A549 (cell line): ENCODE measurements around the gene KCNK3.

Source experiments
- CTCF ChIP-seq: fragments of >200 bp; sonication (Bioruptor Twin); formaldehyde crosslinking; IDR thresholded peaks from 3 replicates; pipeline ENCODE4 v1.5.1; 2016
- EHF ChIP-seq: fragments of 250-450 bp; sonication (Bioruptor Pico); IDR thresholded peaks from 2 replicates; pipeline ENCODE4 v1.5.0; 2020; ENCODE audit warnings: mild to moderate bottlenecking
- EP300 ChIP-seq, 2 experiments: fragments of >200 bp; sonication (Bioruptor Twin); formaldehyde crosslinking; IDR thresholded peaks; 2 replicates in 1 of 2; 3 replicates in 1 of 2; pipeline ENCODE4 v1.6.1; 2016 to 2017
- FOXS1 ChIP-seq: fragments of 250-450 bp; sonication (Bioruptor Pico); IDR thresholded peaks from 2 replicates; pipeline ENCODE4 v1.5.0; 2020; ENCODE audit warnings: mild to moderate bottlenecking, moderate library complexity
- MYC ChIP-seq: IDR thresholded peaks from 2 replicates; pipeline ENCODE4 v1.6.1; 2012; ENCODE audit warnings: mild to moderate bottlenecking, inconsistent platforms, low read length, improper control_type of control experiment, borderline replicate concordance
- PHF8 ChIP-seq: fragments of 200-600 bp; sonication (generic); IDR thresholded peaks from 2 replicates; pipeline ENCODE4 v1.6.1; 2016; ENCODE audit warnings: low read depth, mild to moderate bottlenecking, antibody characterized with exemption, moderate library complexity, borderline replicate concordance
- POLR2A ChIP-seq: IDR thresholded peaks from 2 replicates; pipeline ENCODE4 v1.6.1; 2012; ENCODE audit warnings: mild to moderate bottlenecking, low read length
- RAD21 ChIP-seq, 2 experiments: fragments of >200 bp in 1 of 2; sonication (Bioruptor Twin) in 1 of 2; formaldehyde crosslinking in 1 of 2; IDR thresholded peaks in 1 of 2; conservative IDR thresholded peaks in 1 of 2; 2 replicates in 1 of 2; 3 replicates in 1 of 2; pipeline ENCODE4 v1.6.1; 2012 to 2018; ENCODE audit warnings: inconsistent platforms in 1 of 2
- SREBF2 ChIP-seq: fragments of 450-650 bp; IDR thresholded peaks from 2 replicates; pipeline ENCODE4 v1.6.1; 2014; ENCODE audit warnings: mild to moderate bottlenecking, moderate library complexity
- TF ChIP-seq, protein P1 (sequence below): fragments of 150-350 bp; IDR thresholded peaks from 2 replicates; pipeline ENCODE4 v1.6.1; 2014; ENCODE audit warnings: low read depth, mild to moderate bottlenecking, low read length

DNA sequence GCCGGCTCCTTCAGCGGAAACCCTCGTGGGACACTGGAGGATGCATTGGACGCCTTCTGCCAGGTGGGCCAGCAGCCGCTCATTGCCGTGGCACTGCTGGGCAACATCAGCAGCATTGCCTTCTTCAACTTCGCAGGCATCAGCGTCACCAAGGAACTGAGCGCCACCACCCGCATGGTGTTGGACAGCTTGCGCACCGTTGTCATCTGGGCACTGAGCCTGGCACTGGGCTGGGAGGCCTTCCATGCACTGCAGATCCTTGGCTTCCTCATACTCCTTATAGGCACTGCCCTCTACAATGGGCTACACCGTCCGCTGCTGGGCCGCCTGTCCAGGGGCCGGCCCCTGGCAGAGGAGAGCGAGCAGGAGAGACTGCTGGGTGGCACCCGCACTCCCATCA lies 85.6 kb downstream of the KCNK3 start:
- TF ChIP-seq CTCF, result no peak
- TF ChIP-seq SREBF2, result no peak
- TF ChIP-seq RAD21 (conservative IDR thresholded peaks at IDR 0.05 in 1 of 2, IDR thresholded peaks at IDR 0.05 in 1 of 2), result no peak
- TF ChIP-seq EP300 (IDR thresholded peaks at IDR 0.05), result no peak
- TF ChIP-seq EHF (CRISPR knock-in tag), result no peak
- TF ChIP-seq, protein P1, sequence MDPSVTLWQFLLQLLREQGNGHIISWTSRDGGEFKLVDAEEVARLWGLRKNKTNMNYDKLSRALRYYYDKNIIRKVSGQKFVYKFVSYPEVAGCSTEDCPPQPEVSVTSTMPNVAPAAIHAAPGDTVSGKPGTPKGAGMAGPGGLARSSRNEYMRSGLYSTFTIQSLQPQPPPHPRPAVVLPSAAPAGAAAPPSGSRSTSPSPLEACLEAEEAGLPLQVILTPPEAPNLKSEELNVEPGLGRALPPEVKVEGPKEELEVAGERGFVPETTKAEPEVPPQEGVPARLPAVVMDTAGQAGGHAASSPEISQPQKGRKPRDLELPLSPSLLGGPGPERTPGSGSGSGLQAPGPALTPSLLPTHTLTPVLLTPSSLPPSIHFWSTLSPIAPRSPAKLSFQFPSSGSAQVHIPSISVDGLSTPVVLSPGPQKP, result no peak
- 0 out of 2 replicates have a peak, but pooled peaks have one; percentile 3 for TF ChIP-seq POLR2A
- TF ChIP-seq FOXS1 (CRISPR knock-in tag), result no peak
- no peak for TF ChIP-seq MYC
- TF ChIP-seq PHF8, result no peak
